ENCODE measurements around the gene SLCO2A1. TPM values are rescaled to one million over a fixed set of nuclear protein-coding genes. Genes with fewer than 3 reads are reported as not detected.

The SLCO2A1 gene
- total RNA-seq, 4 donors from 2014 or later = 6.1 to 54.2 (median 33.1) TPM

GRCh38 chr3:133938770-133939462 lies 90.8 kb downstream of the SLCO2A1 start:
- ATAC-seq (ENCODE audit: low FRiP score) = no peak
- no peak for DNase-seq (ENCODE audit: low spot score)
- no peak for TF ChIP-seq CTCF (IDR thresholded peaks at IDR 0.05)

GRCh38 chr3:133937756-133938601 lies 91.7 kb downstream of the SLCO2A1 start:
- ATAC-seq (ENCODE audit: low FRiP score) (no peak), DNase-seq (ENCODE audit: low spot score) (no peak)
- no peak for TF ChIP-seq CTCF (IDR thresholded peaks at IDR 0.05)

GRCh38 chr3:133937061-133937686 lies 92.6 kb downstream of the SLCO2A1 start:
- no peak for ATAC-seq (ENCODE audit: low FRiP score)
- DNase-seq (ENCODE audit: low spot score) = no peak

GRCh38 chr3:133935843-133936769 lies 93.6 kb downstream of the SLCO2A1 start:
- ATAC-seq (ENCODE audit: low FRiP score) (no peak), DNase-seq (ENCODE audit: low spot score) (no peak)
- no peak for TF ChIP-seq CTCF (IDR thresholded peaks at IDR 0.05)

More at GRCh38 chr3:133937061-133937686, 92.6 kb downstream of the SLCO2A1 start:
- no peak for TF ChIP-seq CTCF (IDR thresholded peaks at IDR 0.05)

GRCh38 chr3:133934996-133935842 lies 94.5 kb downstream of the SLCO2A1 start:
- DNase-seq (ENCODE audit: low spot score) (no peak), ATAC-seq (ENCODE audit: low FRiP score) (no peak)
- TF ChIP-seq CTCF (IDR thresholded peaks at IDR 0.05) = no peak

Measured in omental fat pad (tissue), 4 donors.